NCI-H2171 treated with DMSO at 0.1 percent for 48 hours (cell line): Measurements from ENCODE around the gene NOX5.

ENCODE experiments used
- DNase-seq: peaks from one replicate; lab custom pipeline; 2025; lab: John Stamatoyannopoulos, UW

NOX5 gene

GRCh38 chr15:68990992-68991500 is 23.4 kb upstream of the NOX5 start:
- DNase-seq: peak; percentile 97

DNA sequence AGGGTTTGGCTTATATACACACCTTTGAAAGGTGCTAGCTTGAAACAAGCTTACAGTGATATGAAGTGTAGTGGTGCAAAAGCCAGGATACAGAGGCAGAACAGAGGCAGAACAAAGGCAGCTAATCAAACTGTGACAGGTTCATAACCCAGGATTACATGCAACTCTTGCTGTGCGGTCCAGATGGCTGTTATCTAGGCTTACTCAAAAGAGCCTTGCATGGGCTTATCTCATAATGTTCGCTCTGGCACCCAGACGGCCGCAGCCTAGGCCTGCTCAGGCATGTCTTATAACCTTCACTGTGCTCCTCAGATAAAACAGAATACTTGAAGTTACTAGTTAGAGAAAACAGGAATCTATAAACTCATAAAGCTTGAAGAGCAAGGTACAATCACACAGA is 22.8 kb upstream of the NOX5 start:
- peak; percentile 99 for DNase-seq

GRCh38 chr15:68992696-68993095 is 21.8 kb upstream of the NOX5 start:
- no peak for DNase-seq

DNA sequence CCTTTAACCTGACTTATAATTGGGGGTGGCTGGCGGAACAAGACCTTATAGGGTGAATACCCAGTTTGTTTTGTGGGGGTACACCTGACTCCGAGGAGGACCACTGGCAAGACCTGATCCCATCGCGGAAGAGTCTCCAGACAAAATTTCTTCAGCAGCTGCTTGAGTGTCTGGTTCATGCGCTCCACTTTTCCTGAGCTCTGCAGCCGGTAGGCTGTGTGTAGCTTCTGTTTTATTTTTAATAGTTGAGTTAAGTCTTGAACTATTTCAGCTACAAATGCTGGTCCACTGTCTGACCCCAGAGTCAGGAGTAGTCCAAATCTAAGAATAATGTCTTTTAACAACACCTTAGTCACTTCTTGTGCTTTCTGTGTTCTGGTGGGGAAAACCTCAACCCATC is 21.2 kb upstream of the NOX5 start:
- no peak for DNase-seq

GRCh38 chr15:68994149-68994548 is 20.3 kb upstream of the NOX5 start:
- no peak for DNase-seq

- peak; percentile 94 for DNase-seq
Measured at GRCh38 chr15:68994981-68995761, 19.3 kb upstream of the NOX5 start.

DNA sequence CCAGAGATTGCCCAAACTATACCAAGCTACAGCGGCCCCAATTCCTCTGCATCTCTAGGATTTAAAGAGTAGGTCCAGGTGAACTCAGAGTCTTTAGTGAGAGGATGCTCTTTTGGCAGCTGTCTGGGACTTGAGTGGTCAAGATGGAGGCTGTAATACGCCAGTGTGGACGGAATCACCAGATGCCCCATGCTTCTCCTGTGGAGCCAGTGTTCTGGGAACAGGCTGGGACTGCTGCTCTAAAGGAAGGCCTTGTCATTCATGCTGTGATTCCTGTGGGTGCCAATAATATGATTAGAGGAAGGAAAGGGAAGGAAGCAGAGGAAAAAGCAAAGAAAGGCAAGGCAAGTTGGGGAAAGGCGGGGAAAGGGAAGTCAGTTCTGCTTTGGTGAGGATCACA is 17.4 kb upstream of the NOX5 start:
- DNase-seq: no peak

DNA sequence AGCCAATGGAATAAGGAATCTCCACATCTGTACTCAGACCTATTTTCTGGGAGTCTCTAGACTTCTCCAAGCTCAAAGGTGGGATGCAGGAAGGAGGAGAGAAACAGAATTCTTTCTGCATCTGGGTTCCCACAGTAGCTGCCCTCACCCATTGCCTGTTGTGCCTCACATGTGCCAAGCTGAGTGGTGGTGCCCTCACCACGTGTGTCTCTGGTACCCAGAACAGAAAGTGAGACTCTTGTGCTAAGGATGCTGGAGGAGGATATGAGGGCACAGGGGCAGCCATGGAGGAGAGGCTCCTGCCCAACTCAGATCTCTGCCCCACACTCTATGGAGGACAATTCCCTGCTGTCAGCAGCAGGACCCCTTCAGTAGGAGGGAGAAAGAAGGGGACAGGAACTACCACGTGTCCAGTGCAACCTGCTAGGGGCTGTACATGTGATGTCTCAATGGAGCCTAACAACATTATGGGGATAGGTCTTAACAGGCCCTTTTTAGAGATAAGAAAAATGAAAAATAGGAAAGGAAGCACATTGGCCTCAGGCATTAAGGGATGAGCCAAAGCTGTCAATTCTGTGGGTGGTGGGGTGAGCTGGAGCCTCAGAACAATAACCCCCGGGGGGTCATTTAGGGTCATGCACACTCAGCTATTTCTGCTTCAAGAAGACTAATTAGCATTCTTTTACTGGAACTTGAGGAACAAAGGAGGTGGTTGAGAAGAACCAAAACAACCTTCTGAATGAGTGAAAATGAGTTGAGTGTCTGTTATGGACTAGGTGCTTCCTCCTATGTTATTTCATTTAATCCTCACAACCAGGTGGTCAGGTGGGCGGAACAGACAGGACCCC is 16.3 kb upstream of the NOX5 start:
- no peak for DNase-seq

DNA sequence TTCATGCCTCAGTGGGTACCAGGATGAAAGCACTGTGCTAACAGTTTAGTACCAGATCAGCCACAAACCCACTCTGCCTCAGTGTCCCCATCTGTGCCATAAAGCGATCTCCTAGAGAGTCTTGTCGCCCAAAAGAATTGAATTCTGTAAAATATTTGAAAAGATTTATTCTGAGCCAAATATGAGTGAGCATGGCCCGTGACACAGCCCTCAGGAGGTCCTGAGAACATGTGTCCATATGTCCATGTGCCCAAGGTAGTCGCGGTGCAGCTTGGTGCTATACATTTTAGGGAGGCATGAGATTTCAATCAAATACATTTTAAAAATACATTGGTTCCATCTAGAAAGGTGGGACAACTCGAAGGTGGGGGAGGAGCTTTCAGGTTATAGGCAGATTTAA is 15.4 kb upstream of the NOX5 start:
- DNase-seq: no peak

- no peak for DNase-seq
Measured at GRCh38 chr15:69000091-69000490, 14.4 kb upstream of the NOX5 start.

DNA sequence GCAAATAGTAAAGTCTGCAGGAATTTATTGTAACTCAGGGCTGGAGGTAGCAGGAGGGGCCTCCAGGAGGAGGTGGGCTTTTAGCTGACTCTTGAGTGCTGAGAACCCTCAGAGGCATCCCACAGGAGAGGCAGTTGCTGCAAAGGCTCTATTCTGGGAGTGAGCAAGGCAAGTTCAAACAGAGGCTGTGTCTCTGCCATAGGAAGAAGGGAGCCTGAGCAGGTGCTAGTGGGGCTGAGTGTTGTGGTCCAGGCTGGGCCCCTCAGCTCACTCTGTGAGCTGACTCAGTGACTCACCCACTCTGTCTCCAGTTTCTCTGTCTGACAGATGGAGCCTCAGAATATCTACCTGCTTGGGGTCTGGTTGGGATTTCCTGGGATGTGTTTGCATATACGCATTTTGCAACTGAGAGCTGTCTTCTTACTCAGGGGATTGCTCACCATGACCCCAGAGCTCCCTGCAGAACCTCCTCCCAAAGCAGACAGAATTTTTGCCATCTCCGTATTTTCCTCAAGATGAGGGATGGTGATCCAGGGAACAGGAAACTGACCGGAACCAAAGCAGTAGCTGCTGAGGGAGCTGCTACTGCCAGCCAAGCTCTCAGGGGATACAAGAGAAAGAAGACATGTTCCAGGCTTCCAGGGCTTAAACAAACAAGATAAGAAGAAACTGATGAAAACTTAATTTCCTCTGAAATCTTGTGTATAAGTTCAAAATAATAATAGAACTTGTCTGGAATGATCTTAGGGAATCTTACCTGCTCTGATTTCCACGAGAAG is 13.6 kb upstream of the NOX5 start:
- peak; percentile 95 for DNase-seq

GRCh38 chr15:69002783-69003182 is 11.7 kb upstream of the NOX5 start:
- DNase-seq: no peak

DNA sequence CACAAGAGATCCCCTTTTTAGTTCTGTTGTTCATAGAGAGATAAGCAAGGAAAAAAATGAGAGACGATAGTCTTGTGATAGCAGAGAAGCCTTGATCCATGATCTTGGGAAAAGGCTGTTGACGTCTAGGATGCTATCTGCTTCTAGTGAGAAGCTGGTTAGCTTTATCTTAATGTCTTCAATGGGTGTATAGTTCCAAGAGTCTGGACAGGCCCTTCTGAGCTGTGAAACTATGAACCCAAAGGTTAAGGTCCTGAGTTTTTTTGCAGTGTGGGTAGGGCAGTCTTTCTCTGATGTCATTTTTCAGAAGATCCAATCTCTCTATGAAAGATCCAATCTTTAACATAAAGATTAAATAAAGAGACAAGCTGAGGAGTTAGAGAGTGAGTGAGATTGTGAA is 10.5 kb upstream of the NOX5 start:
- no peak for DNase-seq

GRCh38 chr15:69008056-69008455 is 6.4 kb upstream of the NOX5 start:
- DNase-seq: no peak

GRCh38 chr15:69009341-69009740 is 5.2 kb upstream of the NOX5 start:
- no peak for DNase-seq

- DNase-seq: no peak
Measured at GRCh38 chr15:69011641-69012040, 2.9 kb upstream of the NOX5 start.

GRCh38 chr15:69012761-69013364 is 1.6 kb upstream of the NOX5 start:
- DNase-seq: no peak

GRCh38 chr15:69013726-69014406 is 629 bp upstream of the NOX5 start:
- DNase-seq: peak; percentile 28

GRCh38 chr15:69015591-69015990 is 1.1 kb downstream of the NOX5 start:
- DNase-seq: no peak

- peak; percentile 97 for DNase-seq
Measured at GRCh38 chr15:69016021-69016595, 1.6 kb downstream of the NOX5 start.

GRCh38 chr15:69017978-69018377 is 3.5 kb downstream of the NOX5 start:
- DNase-seq: peak; percentile 36
